HG03196 (cell line): Measurements from ENCODE around the gene RNFT2.
A peak's percentile ranks its signal among the peaks of the same experiment; 100 is the strongest.

Experiments
- ATAC-seq: cut with Tn5 transposase; IDR thresholded peaks from one replicate; pipeline ENCODE4 v1.9.1; 2021; ENCODE audit not compliant: unreplicated experiment

The RNFT2 gene

GRCh38 chr12:116737774-116738657, at the start of gene RNFT2, which contains the start of gene SPRING1:
Gene RNFT2 (plus strand): TSS chr12:116738315. CDS start chr12:116740498, 2,183 bp downstream.
Gene SPRING1 (minus strand): TSS chr12:116738069. CDS start chr12:116737900, 169 bp downstream.
- peak; percentile 97 for ATAC-seq

- no peak for ATAC-seq
Measured at GRCh38 chr12:116689521-116689920, 48.6 kb upstream of the RNFT2 start.

GRCh38 chr12:116689979-116690744, 48.0 kb upstream of the RNFT2 start:
- ATAC-seq, result no peak

GRCh38 chr12:116691205-116691604, 46.9 kb upstream of the RNFT2 start:
- ATAC-seq, result no peak

- no peak for ATAC-seq
Measured at GRCh38 chr12:116691636-116692035, 46.5 kb upstream of the RNFT2 start.

- no peak for ATAC-seq
Measured at GRCh38 chr12:116692605-116693004, 45.5 kb upstream of the RNFT2 start.

- ATAC-seq, result no peak
Measured at GRCh38 chr12:116693286-116694227, 44.6 kb upstream of the RNFT2 start.

- no peak for ATAC-seq
Measured at GRCh38 chr12:116694653-116695463, 43.3 kb upstream of the RNFT2 start.

GRCh38 chr12:116695464-116695725, 42.7 kb upstream of the RNFT2 start:
- ATAC-seq, result no peak

GRCh38 chr12:116697305-116697704, 40.8 kb upstream of the RNFT2 start:
- no peak for ATAC-seq

GRCh38 chr12:116697716-116698115, 40.4 kb upstream of the RNFT2 start:
- no peak for ATAC-seq

- no peak for ATAC-seq
Measured at GRCh38 chr12:116698116-116698515, 40.0 kb upstream of the RNFT2 start.

GRCh38 chr12:116698554-116699075, 39.5 kb upstream of the RNFT2 start:
- no peak for ATAC-seq

GRCh38 chr12:116700066-116700465, 38.0 kb upstream of the RNFT2 start:
- no peak for ATAC-seq

- ATAC-seq, result no peak
Measured at GRCh38 chr12:116701432-116701831, 36.7 kb upstream of the RNFT2 start.

GRCh38 chr12:116703214-116703795, 34.8 kb upstream of the RNFT2 start:
- no peak for ATAC-seq

GRCh38 chr12:116707751-116708150, 30.4 kb upstream of the RNFT2 start:
- no peak for ATAC-seq

- peak; percentile 69 for ATAC-seq
Measured at GRCh38 chr12:116708826-116709756, 29.0 kb upstream of the RNFT2 start.

- ATAC-seq, result no peak
Measured at GRCh38 chr12:116709768-116710167, 28.3 kb upstream of the RNFT2 start.
